Measurements from ENCODE around the gene PTTG1. TPM values are rescaled to one million over a fixed set of nuclear protein-coding genes. Genes with fewer than 3 reads are reported as not detected.

PTTG1 gene
- total RNA-seq, 6 donors from 2014 or later, result 4.3 to 34.8 (median 9.6) TPM

GRCh38 chr5:160472482-160472881, 50.8 kb downstream of the PTTG1 start:
- no peak overlapping the region for H3K4me3 ChIP-seq
- TF ChIP-seq CTCF (IDR thresholded peaks at IDR 0.05) (no peak), POLR2A (IDR thresholded peaks at IDR 0.05) (no peak), EP300 (IDR thresholded peaks at IDR 0.05) (no peak), POLR2AphosphoS5 (IDR thresholded peaks at IDR 0.05) (no peak)
- H3K27me3 ChIP-seq, result no peaks in the 10 kb centered on the region
- peaks cover 5 to 35% (median 23%) of the 10 kb centered on the region in 4 donors for H3K4me1 ChIP-seq
- no peak overlapping the region for H3K27ac ChIP-seq
- no peaks in the 10 kb centered on the region for H3K9me3 ChIP-seq
- ATAC-seq (ENCODE audit: low FRiP score in 2 of 2) (no peak), DNase-seq (no peak)
- WGBS, 2 donors, result 93 to 98% methylated on average over 4 of the region's 4 CpGs
- H3K36me3 ChIP-seq, result no peaks in the 10 kb centered on the region

- WGBS, 2 donors, result 93 to 96% methylated on average over 6 of the region's 6 CpGs
- ATAC-seq (ENCODE audit: low FRiP score in 2 of 2), result no peak
- no peaks in the 10 kb centered on the region for H3K9me3 ChIP-seq
- no peak for DNase-seq
- H3K4me3 ChIP-seq, result no peak overlapping the region
- peaks cover 0 to 24% (median 13%) of the 10 kb centered on the region in 4 donors for H3K4me1 ChIP-seq
- TF ChIP-seq POLR2A (IDR thresholded peaks at IDR 0.05) (no peak), EP300 (IDR thresholded peaks at IDR 0.05) (no peak), POLR2AphosphoS5 (IDR thresholded peaks at IDR 0.05) (no peak), CTCF (IDR thresholded peaks at IDR 0.05) (no peak)
- no peaks in the 10 kb centered on the region for H3K36me3 ChIP-seq
- H3K27ac ChIP-seq, result no peak overlapping the region
- no peaks in the 10 kb centered on the region for H3K27me3 ChIP-seq
These were observed 52.0 kb downstream of the PTTG1 start for GRCh38 chr5:160473681-160474080.

- WGBS, 2 donors, result 96 to 100% methylated on average over 1 of the region's 1 CpG
- no peaks in the 10 kb centered on the region for H3K36me3 ChIP-seq
These were observed 52.4 kb downstream of the PTTG1 start for GRCh38 chr5:160474084-160474483.

GRCh38 chr5:160475864-160476438, 54.3 kb downstream of the PTTG1 start:
- TF ChIP-seq POLR2A (IDR thresholded peaks at IDR 0.05) (no peak), POLR2AphosphoS5 (IDR thresholded peaks at IDR 0.05) (no peak), CTCF (IDR thresholded peaks at IDR 0.05) (no peak), EP300 (IDR thresholded peaks at IDR 0.05) (no peak)
- WGBS, 2 donors, result 81 to 89% methylated on average over 7 of the region's 7 CpGs
- no peak for ATAC-seq (ENCODE audit: low FRiP score in 2 of 2)
- no peak for DNase-seq
- no peaks in the 10 kb centered on the region for H3K9me3 ChIP-seq
- H3K4me1 ChIP-seq, result peaks cover 0 to 10% (median 6%) of the 10 kb centered on the region in 4 donors
- no peaks in the 10 kb centered on the region for H3K27me3 ChIP-seq
- H3K27ac ChIP-seq, result no peak overlapping the region
- no peak overlapping the region for H3K4me3 ChIP-seq
- H3K36me3 ChIP-seq, result no peaks in the 10 kb centered on the region

More at GRCh38 chr5:160474084-160474483, 52.4 kb downstream of the PTTG1 start:
- no peak for TF ChIP-seq POLR2A (IDR thresholded peaks at IDR 0.05)
- no peak for TF ChIP-seq POLR2AphosphoS5 (IDR thresholded peaks at IDR 0.05)
- no peak for TF ChIP-seq EP300 (IDR thresholded peaks at IDR 0.05)
- TF ChIP-seq CTCF (IDR thresholded peaks at IDR 0.05), result no peak
- DNase-seq (no peak), ATAC-seq (ENCODE audit: low FRiP score in 2 of 2) (no peak)
- Histone ChIP-seq H3K4me3 (no peak overlapping the region), H3K9me3 (no peaks in the 10 kb centered on the region), H3K4me1 (peaks cover 0 to 20% (median 12%) of the 10 kb centered on the region in 4 donors), H3K27ac (no peak overlapping the region), H3K27me3 (no peaks in the 10 kb centered on the region)
